A549 (cell line): ENCODE results near the gene HAVCR2. TPM values are rescaled to one million over a fixed set of nuclear protein-coding genes. Genes with fewer than 3 reads are reported as not detected.

Experiments used
- ATAC-seq, 2 experiments: fragments of 200-7000 bp in 1 of 2; fragments of >200 bp in 1 of 2; cut with Nextera tagmentation in 1 of 2; cut with Tn5 transposase in 1 of 2; 3 replicates each; pipeline versions ENCODE4 v1.8.0 to v1.9.1; 2018 to 2020; ENCODE audit warnings: mild to moderate bottlenecking in 1 of 2, moderate library complexity in 1 of 2
- CTCF ChIA-PET: fragments of 300-600 bp; sonication (Branson Sonifier 250); formaldehyde crosslinking; extraction: SDS; loops from one replicate; lab custom pipeline; 2021; ENCODE audit warnings: antibody characterized with exemption, inconsistent platforms; lab: Yijun Ruan, JAX
- POLR2A ChIA-PET: fragments of 350-600 bp; formaldehyde crosslinking; extraction: SDS; loops from one replicate; lab custom pipeline; 2021; ENCODE audit warnings: antibody characterized with exemption, inconsistent platforms; lab: Yijun Ruan, JAX
- DNase-seq, 2 experiments: peaks; one replicate each; pipeline versions ENCODE4 v3.0.0 to v3.0.0-alpha.2; 2011 to 2016; ENCODE audit warnings: low read depth in 1 of 2, low spot score in 1 of 2
- FAIRE-seq: peaks from 2 replicates; lab custom pipeline; 2011; peaks lifted over from hg19 to GRCh38; lab: Jason Lieb, UNC
- H3K27ac ChIP-seq, 2 experiments: fragments of >200 bp; sonication (Bioruptor Twin); formaldehyde crosslinking; 3 replicates each; pipeline ENCODE4 v1.5.1; 2016 to 2017
- H3K4me1 ChIP-seq: fragments of >200 bp; sonication (Bioruptor Twin); formaldehyde crosslinking; 3 replicates; pipeline ENCODE4 v1.6.1; 2016
- H3K4me2 ChIP-seq: fragments of >200 bp; sonication (Bioruptor Twin); formaldehyde crosslinking; 3 replicates; pipeline ENCODE4 v1.6.1; 2016
- H3K4me3 ChIP-seq: fragments of >200 bp; sonication (Bioruptor Twin); formaldehyde crosslinking; 3 replicates; pipeline ENCODE4 v1.5.1; 2016
- H3K9me3 ChIP-seq: fragments of >200 bp; sonication (Bioruptor Twin); formaldehyde crosslinking; 3 replicates; pipeline ENCODE4 v1.6.1; 2016
- CBX8 ChIP-seq: fragments of 200-600 bp; sonication (generic); IDR thresholded peaks from 2 replicates; pipeline ENCODE4 v1.6.1; 2016
- E2F6 ChIP-seq: IDR thresholded peaks from 2 replicates; pipeline ENCODE4 v1.6.1; 2012; ENCODE audit warnings: low read depth, borderline replicate concordance
- EHMT2 ChIP-seq: fragments of 200-600 bp; sonication (generic); IDR thresholded peaks from 2 replicates; pipeline ENCODE4 v1.6.1; 2016; ENCODE audit warnings: antibody characterized with exemption, low read depth, mild to moderate bottlenecking, moderate library complexity
- EP300 ChIP-seq, 2 experiments: fragments of >200 bp; sonication (Bioruptor Twin); formaldehyde crosslinking; IDR thresholded peaks; 2 replicates in 1 of 2; 3 replicates in 1 of 2; pipeline ENCODE4 v1.6.1; 2016 to 2017
- HEYL ChIP-seq: fragments of 250-450 bp; sonication (Bioruptor Pico); IDR thresholded peaks from 2 replicates; pipeline ENCODE4 v1.8.0; 2021; ENCODE audit warnings: mild to moderate bottlenecking, moderate library complexity
- HOXB13 ChIP-seq: fragments of 250-450 bp; sonication (Bioruptor Pico); IDR thresholded peaks from 2 replicates; pipeline ENCODE4 v1.5.0; 2020; ENCODE audit warnings: low read depth, mild to moderate bottlenecking, moderate library complexity
- KDM5A ChIP-seq: fragments of 200-600 bp; sonication (generic); IDR thresholded peaks from 2 replicates; pipeline ENCODE4 v1.6.1; 2016; ENCODE audit warnings: antibody characterized with exemption, mild to moderate bottlenecking
- MAZ ChIP-seq: fragments of 150-350 bp; IDR thresholded peaks from 2 replicates; pipeline ENCODE4 v1.6.1; 2014; ENCODE audit warnings: antibody characterized with exemption, low read depth, low read length, borderline replicate concordance
- MYC ChIP-seq: IDR thresholded peaks from 2 replicates; pipeline ENCODE4 v1.6.1; 2012; ENCODE audit warnings: mild to moderate bottlenecking, inconsistent platforms, low read length, improper control_type of control experiment, borderline replicate concordance
- NFE2L2 ChIP-seq: fragments of 150-350 bp; conservative IDR thresholded peaks from 2 replicates; pipeline ENCODE4 v1.6.1; 2014; ENCODE audit warnings: low read length
- POLR2A ChIP-seq: IDR thresholded peaks from 2 replicates; pipeline ENCODE4 v1.6.1; 2012; ENCODE audit warnings: mild to moderate bottlenecking, low read length
- RAD21 ChIP-seq, 2 experiments: fragments of >200 bp in 1 of 2; sonication (Bioruptor Twin) in 1 of 2; formaldehyde crosslinking in 1 of 2; IDR thresholded peaks in 1 of 2; conservative IDR thresholded peaks in 1 of 2; 2 replicates in 1 of 2; 3 replicates in 1 of 2; pipeline ENCODE4 v1.6.1; 2012 to 2018; ENCODE audit warnings: inconsistent platforms in 1 of 2
- RARB ChIP-seq: fragments of 250-450 bp; sonication (Bioruptor Pico); IDR thresholded peaks from 2 replicates; pipeline ENCODE4 v1.8.0; 2021; ENCODE audit warnings: mild to moderate bottlenecking, moderate library complexity
- RFX5 ChIP-seq: fragments of 450-650 bp; IDR thresholded peaks from 2 replicates; pipeline ENCODE4 v1.7.1; 2014; ENCODE audit warnings: antibody characterized with exemption, mild to moderate bottlenecking, moderate library complexity
- TFCP2L1 ChIP-seq: fragments of 250-450 bp; sonication (Bioruptor Pico); IDR thresholded peaks from 2 replicates; pipeline ENCODE4 v1.5.0; 2021; ENCODE audit warnings: mild to moderate bottlenecking
- WGBS: methylation state at CpG from one replicate; pipeline ENCODE4 v1.1.6; 2017; ENCODE audit errors: missing lambda C conversion rate; 5-methylcytosine and 5-hydroxymethylcytosine counted together
- polyA plus RNA-seq, 4 experiments: library from polyadenylated mRNA; depleted of rRNA in 3 of 4; stranded (reverse); fragments of >200 nt; fragmentation: RNase III in 1 of 4; extraction: RNeasy Plus Mini Kit Qiagen cat#74134 plus additional on column Dnase treatment in 1 of 4; gene quantifications; 2 replicates in 3 of 4; 3 replicates in 1 of 4; pipeline ENCODE4 v1.2.3, GENCODE V29; 2011 to 2017
- TF ChIP-seq, protein P1 (sequence below): fragments of 450-650 bp; IDR thresholded peaks from 2 replicates; pipeline ENCODE4 v1.6.1; 2014; ENCODE audit warnings: antibody characterized with exemption
- TF ChIP-seq, protein P2 (sequence below): fragments of 200-600 bp; sonication (generic); IDR thresholded peaks from 2 replicates; pipeline ENCODE4 v1.6.1; 2016; ENCODE audit warnings: antibody characterized with exemption, mild to moderate bottlenecking, moderate library complexity
- TF ChIP-seq, protein P3 (sequence below): IDR thresholded peaks from 2 replicates; pipeline ENCODE4 v1.6.1; 2012

HAVCR2 gene
- polyA plus RNA-seq, 2 of the 4 experiments (the other 2 are of a cell fraction) = 0.13 to 0.17 TPM

DNA sequence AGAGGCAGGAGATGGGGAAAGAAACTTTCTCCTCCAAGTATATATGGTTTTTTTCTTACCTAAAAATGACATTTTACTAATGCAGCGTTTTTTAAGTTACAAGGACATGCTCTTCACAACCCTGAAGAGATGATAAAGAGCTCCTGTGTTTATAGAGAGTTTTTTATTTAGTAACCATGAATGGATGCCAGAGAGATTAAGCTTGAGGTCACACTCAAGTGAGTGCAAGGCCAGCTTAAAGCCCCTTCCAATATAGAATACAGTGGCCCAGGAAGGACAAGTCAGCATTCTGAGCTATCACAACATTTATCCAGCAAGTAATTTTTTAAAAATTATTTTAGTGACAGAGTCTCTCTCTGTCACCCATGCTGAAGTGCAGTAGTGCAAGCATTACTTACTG lies 6.7 kb upstream of the HAVCR2 start:
- Histone ChIP-seq H3K4me2 (0 out of 3 replicates have a peak overlapping the region, but pooled peaks have one; percentile 11), H3K4me1 (peaks cover 11% of the 10 kb centered on the region), H3K4me3 (no peak overlapping the region), H3K27ac (peak overlapping the region; percentile 1 to 34; a peak in 4 of 6 replicates), H3K9me3 (peaks cover 2% of the 10 kb centered on the region; the same call in 1 of the 3 replicates)
- ChIA-PET POLR2A (interaction anchor here (1.1 kb wide), 1 partner anchor 8 kb away, joined by 3 read pairs; no protein-coding TSS in a partner anchor), CTCF (interaction anchor here (2.6 kb wide), 1 partner anchor 17 kb away, joined by 12 read pairs; no protein-coding TSS in a partner anchor)
- FAIRE-seq = no peak
- TF ChIP-seq POLR2A = no peak
- TF ChIP-seq TFCP2L1 (CRISPR knock-in tag) = no peak
- WGBS = 45% methylated on average over 1 of the region's 1 CpG
- DNase-seq = no peak
- ATAC-seq = no peak

DNA sequence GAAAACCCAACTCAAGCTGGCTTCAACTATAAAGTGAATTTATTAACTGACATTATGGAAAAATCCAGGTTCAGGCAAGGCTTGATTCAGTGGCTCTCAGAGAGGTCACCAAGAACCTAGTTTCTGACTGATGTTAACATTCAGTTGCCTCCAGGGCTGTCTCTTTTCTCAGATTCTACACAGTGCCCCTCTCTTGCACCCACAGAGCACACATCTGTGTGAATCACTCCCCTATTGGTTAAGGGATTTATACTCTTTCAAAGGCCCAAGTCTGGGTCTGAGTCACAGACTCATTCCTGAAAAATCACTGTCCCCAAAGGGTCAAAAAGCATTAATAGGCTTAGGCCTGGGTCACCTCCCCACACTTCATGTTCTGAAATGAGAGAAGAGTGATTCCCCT lies 6.2 kb upstream of the HAVCR2 start:
- FAIRE-seq = no peak
- no peak for TF ChIP-seq NFE2L2
- no peak for TF ChIP-seq CBX8
- TF ChIP-seq HOXB13 (CRISPR knock-in tag) = no peak
- no peak for TF ChIP-seq E2F6
- TF ChIP-seq KDM5A = no peak
- TF ChIP-seq, protein P1, sequence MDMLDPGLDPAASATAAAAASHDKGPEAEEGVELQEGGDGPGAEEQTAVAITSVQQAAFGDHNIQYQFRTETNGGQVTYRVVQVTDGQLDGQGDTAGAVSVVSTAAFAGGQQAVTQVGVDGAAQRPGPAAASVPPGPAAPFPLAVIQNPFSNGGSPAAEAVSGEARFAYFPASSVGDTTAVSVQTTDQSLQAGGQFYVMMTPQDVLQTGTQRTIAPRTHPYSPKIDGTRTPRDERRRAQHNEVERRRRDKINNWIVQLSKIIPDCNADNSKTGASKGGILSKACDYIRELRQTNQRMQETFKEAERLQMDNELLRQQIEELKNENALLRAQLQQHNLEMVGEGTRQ = no peak
- TF ChIP-seq EHMT2 = no peak
- TF ChIP-seq RARB (CRISPR knock-in tag) = no peak
- TF ChIP-seq POLR2A = no peak
- TF ChIP-seq RFX5 = no peak
- TF ChIP-seq RAD21 (conservative IDR thresholded peaks at IDR 0.05 in 1 of 2, IDR thresholded peaks at IDR 0.05 in 1 of 2) = no peak
- TF ChIP-seq, protein P2, sequence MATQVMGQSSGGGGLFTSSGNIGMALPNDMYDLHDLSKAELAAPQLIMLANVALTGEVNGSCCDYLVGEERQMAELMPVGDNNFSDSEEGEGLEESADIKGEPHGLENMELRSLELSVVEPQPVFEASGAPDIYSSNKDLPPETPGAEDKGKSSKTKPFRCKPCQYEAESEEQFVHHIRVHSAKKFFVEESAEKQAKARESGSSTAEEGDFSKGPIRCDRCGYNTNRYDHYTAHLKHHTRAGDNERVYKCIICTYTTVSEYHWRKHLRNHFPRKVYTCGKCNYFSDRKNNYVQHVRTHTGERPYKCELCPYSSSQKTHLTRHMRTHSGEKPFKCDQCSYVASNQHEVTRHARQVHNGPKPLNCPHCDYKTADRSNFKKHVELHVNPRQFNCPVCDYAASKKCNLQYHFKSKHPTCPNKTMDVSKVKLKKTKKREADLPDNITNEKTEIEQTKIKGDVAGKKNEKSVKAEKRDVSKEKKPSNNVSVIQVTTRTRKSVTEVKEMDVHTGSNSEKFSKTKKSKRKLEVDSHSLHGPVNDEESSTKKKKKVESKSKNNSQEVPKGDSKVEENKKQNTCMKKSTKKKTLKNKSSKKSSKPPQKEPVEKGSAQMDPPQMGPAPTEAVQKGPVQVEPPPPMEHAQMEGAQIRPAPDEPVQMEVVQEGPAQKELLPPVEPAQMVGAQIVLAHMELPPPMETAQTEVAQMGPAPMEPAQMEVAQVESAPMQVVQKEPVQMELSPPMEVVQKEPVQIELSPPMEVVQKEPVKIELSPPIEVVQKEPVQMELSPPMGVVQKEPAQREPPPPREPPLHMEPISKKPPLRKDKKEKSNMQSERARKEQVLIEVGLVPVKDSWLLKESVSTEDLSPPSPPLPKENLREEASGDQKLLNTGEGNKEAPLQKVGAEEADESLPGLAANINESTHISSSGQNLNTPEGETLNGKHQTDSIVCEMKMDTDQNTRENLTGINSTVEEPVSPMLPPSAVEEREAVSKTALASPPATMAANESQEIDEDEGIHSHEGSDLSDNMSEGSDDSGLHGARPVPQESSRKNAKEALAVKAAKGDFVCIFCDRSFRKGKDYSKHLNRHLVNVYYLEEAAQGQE = no peak
- no peak for TF ChIP-seq HEYL
- TF ChIP-seq, protein P3, sequence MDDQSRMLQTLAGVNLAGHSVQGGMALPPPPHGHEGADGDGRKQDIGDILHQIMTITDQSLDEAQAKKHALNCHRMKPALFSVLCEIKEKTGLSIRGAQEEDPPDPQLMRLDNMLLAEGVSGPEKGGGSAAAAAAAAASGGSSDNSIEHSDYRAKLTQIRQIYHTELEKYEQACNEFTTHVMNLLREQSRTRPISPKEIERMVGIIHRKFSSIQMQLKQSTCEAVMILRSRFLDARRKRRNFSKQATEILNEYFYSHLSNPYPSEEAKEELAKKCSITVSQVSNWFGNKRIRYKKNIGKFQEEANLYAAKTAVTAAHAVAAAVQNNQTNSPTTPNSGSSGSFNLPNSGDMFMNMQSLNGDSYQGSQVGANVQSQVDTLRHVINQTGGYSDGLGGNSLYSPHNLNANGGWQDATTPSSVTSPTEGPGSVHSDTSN = no peak
- no peak for TF ChIP-seq MAZ
- POLR2A ChIA-PET = interaction anchor here (1.1 kb wide), 1 partner anchor 8 kb away, joined by 3 read pairs; no protein-coding TSS in a partner anchor
- Histone ChIP-seq H3K4me3 (no peak overlapping the region), H3K4me2 (peak overlapping the region; percentile 11; the same call in 1 of the 3 replicates), H3K4me1 (peaks cover 11% of the 10 kb centered on the region), H3K9me3 (peaks cover under 1% of the 10 kb centered on the region; the same call in 1 of the 3 replicates), H3K27ac (peak overlapping the region; percentile 1 to 34; a peak in 3 of 6 replicates)
- no peak for DNase-seq
- CTCF ChIA-PET = interaction anchor here (2.6 kb wide), 1 partner anchor 17 kb away, joined by 12 read pairs; no protein-coding TSS in a partner anchor
- ATAC-seq = no peak

- 84% methylated on average over 5 of the region's 5 CpGs for WGBS
- CTCF ChIA-PET = interaction anchor here (1.0 kb wide), 1 partner anchor 19 kb away, joined by 6 read pairs; no protein-coding TSS in a partner anchor
- H3K9me3 ChIP-seq = no peaks in the 10 kb centered on the region
- no peak for FAIRE-seq
- H3K4me2 ChIP-seq = no peak overlapping the region
- POLR2A ChIA-PET = no interaction called here
- TF ChIP-seq MYC (no peak), EP300 (IDR thresholded peaks at IDR 0.05) (no peak)
- ATAC-seq = no peak
- H3K4me1 ChIP-seq = peaks cover 11% of the 10 kb centered on the region
- H3K4me3 ChIP-seq = no peak overlapping the region
- no peak for DNase-seq
- H3K27ac ChIP-seq = no peak overlapping the region
These were observed 4.2 kb upstream of the HAVCR2 start for GRCh38 chr5:157113002-157113401.
